Ovary (tissue), 9 donors: Measurements from ENCODE around the gene VTN. TPM values are rescaled to one million over a fixed set of nuclear protein-coding genes. Genes with fewer than 3 reads are reported as not detected.

Source experiments
- DNase-seq, 5 donors: peaks; one replicate each; pipeline ENCODE4 v3.0.0-alpha.2; 2019 to 2020
- H3K27ac ChIP-seq, 2 donors: fragments of 200-600 bp; one replicate each; pipeline versions ENCODE4 v1.5.1 to v1.8.0; 2019 to 2022
- H3K27me3 ChIP-seq: fragments of 200-600 bp; one replicate; pipeline ENCODE4 v1.8.0; 2022
- H3K36me3 ChIP-seq: fragments of 200-600 bp; sonication (generic); one replicate; pipeline ENCODE4 v1.5.1; 2019
- H3K4me1 ChIP-seq: one replicate; pipeline ENCODE4 v1.8.1; 2013; ENCODE audit warnings: mild to moderate bottlenecking, moderate library complexity; ENCODE audit not compliant: insufficient read depth
- H3K4me3 ChIP-seq: fragments of 200-600 bp; sonication (generic); one replicate; pipeline ENCODE4 v1.5.1; 2017
- H3K9me3 ChIP-seq, 2 donors: fragments of 200-600 bp in 1 of 2; sonication (generic) in 1 of 2; one replicate each; pipeline versions ENCODE4 v1.5.1 to v1.8.1; 2013 to 2019; ENCODE audit warnings: mild to moderate bottlenecking in 1 of 2, moderate library complexity in 1 of 2
- CTCF ChIP-seq, 3 donors: fragments of 450-650 bp in 2 of 3; fragments of 200-600 bp in 1 of 3; IDR thresholded peaks; one replicate each; pipeline versions ENCODE4 v1.5.1 to v1.8.0; 2016 to 2022; ENCODE audit warnings: antibody characterized with exemption in 3 of 3, mild to moderate bottlenecking in 1 of 3
- EP300 ChIP-seq: sonication (generic); formaldehyde crosslinking; IDR thresholded peaks from one replicate; pipeline ENCODE4 v1.6.1; 2017; ENCODE audit warnings: antibody characterized with exemption
- POLR2A ChIP-seq: fragments of 450-650 bp; IDR thresholded peaks from one replicate; pipeline ENCODE4 v1.6.1; 2017; ENCODE audit warnings: antibody characterized with exemption, mild to moderate bottlenecking, moderate library complexity
- WGBS, 3 donors: extraction: QIAGEN DNeasy Blood & Tissue Kit in 1 of 3; methylation state at CpG; one replicate each; pipeline versions ENCODE4 v1.1.5 to v1.1.7; 2013 to 2017; 5-methylcytosine and 5-hydroxymethylcytosine counted together
- intact Hi-C, 4 donors: fragments of 100-400 bp; cut with DNase I; formaldehyde crosslinking; loops; one replicate each; pipeline versions ENCODE4 v1.11.0 to v1.15.1; 2022 to 2023
- microRNA-seq, 3 donors: library from miRNA; unstranded; fragments of <30 nt; microRNA quantifications; one replicate each; pipeline versions ENCODE4 to v1.2.0, GENCODE V29; 2019 to 2020
- polyA plus RNA-seq, 2 donors: library from polyadenylated mRNA; stranded (reverse); fragments of 200-250 nt in 1 of 2; fragments of 350-450 nt in 1 of 2; fragmentation: Illumina TruSeq in 1 of 2; extraction: RNeasy Lipid Tissue Mini Kit (QIAGEN cat#74804) in 1 of 2; gene quantifications; one replicate each; pipeline ENCODE4 v1.2.3, GENCODE V29; 2013 to 2014
- total RNA-seq, 7 donors: library from RNA; depleted of rRNA in 2 of 7; stranded (reverse); fragments of >200 nt in 2 of 7; fragmentation: NEBNext Ultra II Directional in 3 of 7; extraction: Animal tissue kit (Norgen Biotek cat#: 25700) in 3 of 7; gene quantifications; one replicate each; pipeline versions ENCODE4 v1.1.0 to v1.2.4, GENCODE V29; 2016 to 2023
- donor health status: DM: no; HTN: no; CAD: no; lungs with moderate emphysema.
- donor health status: DM: no; HTN: no; CAD: no.
- donor health status: Bipolar disorder and iron deficiency.
- donor health status: DM: yes; HTN: yes; CAD: no.
- donor health status: DM: no; HTN: no; CAD: no.
- donor health status: DM: yes; HTN: yes; CAD: no.

Gene VTN
- total and polyA plus RNA-seq, 9 donors = 0.25 to 20.5 (median 4.1) TPM; not detected in 1

GRCh38 chr17:28318759-28319597 is 51.1 kb downstream of the VTN start, which contains the start of gene TMEM97:
TSS of gene TMEM97 (plus strand) at chr17:28319200. CDS start at chr17:28319240, 40 bp downstream.
- intact Hi-C loops = no loop called here
- Histone ChIP-seq H3K4me1 (peaks cover 6% of the 10 kb centered on the region), H3K4me3 (peak within 1 kb of the TSS; percentile 50), H3K27ac (peak within 1 kb of the TSS in 1 of 2 donors; percentile 62), H3K36me3 (no peaks in the 10 kb centered on the region), H3K9me3 (no peaks in the 10 kb centered on the region), H3K27me3 (no peaks in the 10 kb centered on the region)
- peak; percentile 92 to 97 (median 95) for DNase-seq
- 0 to 1% (median 0%) methylated on average over 50 to 72 of the region's 72 CpGs for WGBS, 3 donors
- TF ChIP-seq CTCF (IDR thresholded peaks at IDR 0.05) = peak; percentile 8 to 27 (median 14)
- no peak for TF ChIP-seq POLR2A

GRCh38 chr17:28317966-28318758 is 51.9 kb downstream of the VTN start:
- H3K27ac ChIP-seq = peak overlapping the region in 1 of 2 donors; percentile 16
- TF ChIP-seq EP300 = no peak
- no peak for TF ChIP-seq CTCF (IDR thresholded peaks at IDR 0.05)
- TF ChIP-seq POLR2A = no peak
- no peaks in the 10 kb centered on the region for H3K9me3 ChIP-seq
- intact Hi-C loops = no loop called here
- H3K4me3 ChIP-seq = peak overlapping the region; percentile 50
- peak in 1 of 5 donors; percentile 41 for DNase-seq
- H3K4me1 ChIP-seq = peaks cover 6% of the 10 kb centered on the region
- H3K27me3 ChIP-seq = no peaks in the 10 kb centered on the region
- H3K36me3 ChIP-seq = no peaks in the 10 kb centered on the region
- 8 to 12% (median 11%) methylated on average over 40 of the region's 40 CpGs for WGBS, 3 donors

Small RNA genes within 50 kb of the gene (microRNA-seq; reads per million reads assigned to microRNA genes)
- gene MIR4723 = 0.36 to 1.1 (median 0.75) reads per million in 3 donors

Other genes starting within 250 kb of the VTN start
- gene TMEM97, start 51.1 kb downstream of the VTN start, total RNA-seq = 10 to 100 TPM; 18.7 to 74.4 (median 26.0) TPM
- 10 to 100 TPM; 20.3 to 93.0 TPM for gene TMEM97, start 51.1 kb downstream of the VTN start, polyA plus RNA-seq
- 10 to 100 TPM; 20.2 to 49.2 (median 24.3) TPM for gene IFT20, start 34.8 kb downstream of the VTN start, total RNA-seq
- gene IFT20, start 34.8 kb downstream of the VTN start, polyA plus RNA-seq = 10 to 100 TPM; 39.4 to 44.3 TPM
- gene TNFAIP1, start 34.5 kb downstream of the VTN start, total RNA-seq = 10 to 100 TPM; 13.5 to 36.3 (median 31.5) TPM
- 10 to 100 TPM; 13.4 to 37.9 TPM for gene TNFAIP1, start 34.5 kb downstream of the VTN start, polyA plus RNA-seq
- 10 to 100 TPM; 37.4 to 82.6 (median 59.6) TPM for gene POLDIP2, start 12.8 kb downstream of the VTN start, total RNA-seq
- gene POLDIP2, start 12.8 kb downstream of the VTN start, polyA plus RNA-seq = 100 to 1,000 TPM in 1 of 2 donors, 10 to 100 TPM in 1; 43.4 to 110 TPM
- not detected for gene SEBOX, start 5.1 kb downstream of the VTN start, total RNA-seq
- not detected for gene SEBOX, start 5.1 kb downstream of the VTN start, polyA plus RNA-seq
- 10 to 100 TPM in 6 of 7 donors, 1 to 10 TPM in 1; 7.4 to 21.5 (median 16.5) TPM for gene SARM1, start 1.4 kb upstream of the VTN start, total RNA-seq
- 10 to 100 TPM in 1 of 2 donors, 1 to 10 TPM in 1; 9.0 to 12.4 TPM for gene SARM1, start 1.4 kb upstream of the VTN start, polyA plus RNA-seq
- gene SLC46A1, start 35.9 kb upstream of the VTN start, total RNA-seq = 10 to 100 TPM in 5 of 7 donors, 1 to 10 TPM in 2; 5.0 to 13.6 (median 12.2) TPM
- gene SLC46A1, start 35.9 kb upstream of the VTN start, polyA plus RNA-seq = 10 to 100 TPM in 1 of 2 donors, 1 to 10 TPM in 1; 4.0 to 32.2 TPM
- under 1 TPM in 1 of 7 donors, not detected in 6; 0.95 TPM for gene SLC13A2, start 103.3 kb upstream of the VTN start, total RNA-seq
- not detected for gene SLC13A2, start 103.3 kb upstream of the VTN start, polyA plus RNA-seq
- gene FOXN1, start 136.0 kb upstream of the VTN start, total RNA-seq = not detected
- not detected for gene FOXN1, start 136.0 kb upstream of the VTN start, polyA plus RNA-seq
- gene UNC119, start 182.3 kb upstream of the VTN start, total RNA-seq = 10 to 100 TPM; 14.4 to 27.3 (median 19.5) TPM
- 10 to 100 TPM; 18.6 to 19.3 TPM for gene UNC119, start 182.3 kb upstream of the VTN start, polyA plus RNA-seq
- 10 to 100 TPM; 16.1 to 42.2 (median 33.5) TPM for gene PIGS, start 201.2 kb upstream of the VTN start, total RNA-seq
- 10 to 100 TPM; 26.6 to 64.8 TPM for gene PIGS, start 201.2 kb upstream of the VTN start, polyA plus RNA-seq
- 10 to 100 TPM; 17.1 to 71.5 (median 28.4) TPM for gene ALDOC, start 206.6 kb upstream of the VTN start, total RNA-seq
- gene ALDOC, start 206.6 kb upstream of the VTN start, polyA plus RNA-seq = 10 to 100 TPM; 25.4 to 39.1 TPM
- 1 to 10 TPM; 2.1 to 5.0 (median 3.3) TPM for gene SPAG5, start 228.7 kb upstream of the VTN start, total RNA-seq
- gene SPAG5, start 228.7 kb upstream of the VTN start, polyA plus RNA-seq = 1 to 10 TPM; 2.9 to 3.8 TPM
- gene RSKR, start 243.9 kb upstream of the VTN start, total RNA-seq = 10 to 100 TPM in 3 of 7 donors, 1 to 10 TPM in 4; 3.6 to 16.2 (median 7.9) TPM
- 1 to 10 TPM; 4.1 to 8.7 TPM for gene RSKR, start 243.9 kb upstream of the VTN start, polyA plus RNA-seq